Subcutaneous adipose tissue (tissue), 4 donors: ENCODE data around the gene LHX3. TPM values are rescaled to one million over a fixed set of nuclear protein-coding genes. Genes with fewer than 3 reads are reported as not detected.

Source experiments
- total RNA-seq, 4 donors: library from RNA; depleted of rRNA; stranded (reverse); fragments of >200 nt; gene quantifications; one replicate each; pipeline ENCODE4 v1.1.0, GENCODE V29; 2016
- TF ChIP-seq, protein P1 (sequence below): fragments of 450-650 bp; IDR thresholded peaks from one replicate; pipeline ENCODE4 v1.5.1; 2016; ENCODE audit warnings: low read depth, mild to moderate bottlenecking, control low read depth, antibody characterized with exemption, moderate library complexity

The LHX3 gene
- total RNA-seq, 4 donors from 2014 or later = not detected

GRCh38 chr9:136175616-136176197, 29.2 kb downstream of the LHX3 start:
- TF ChIP-seq, protein P1, sequence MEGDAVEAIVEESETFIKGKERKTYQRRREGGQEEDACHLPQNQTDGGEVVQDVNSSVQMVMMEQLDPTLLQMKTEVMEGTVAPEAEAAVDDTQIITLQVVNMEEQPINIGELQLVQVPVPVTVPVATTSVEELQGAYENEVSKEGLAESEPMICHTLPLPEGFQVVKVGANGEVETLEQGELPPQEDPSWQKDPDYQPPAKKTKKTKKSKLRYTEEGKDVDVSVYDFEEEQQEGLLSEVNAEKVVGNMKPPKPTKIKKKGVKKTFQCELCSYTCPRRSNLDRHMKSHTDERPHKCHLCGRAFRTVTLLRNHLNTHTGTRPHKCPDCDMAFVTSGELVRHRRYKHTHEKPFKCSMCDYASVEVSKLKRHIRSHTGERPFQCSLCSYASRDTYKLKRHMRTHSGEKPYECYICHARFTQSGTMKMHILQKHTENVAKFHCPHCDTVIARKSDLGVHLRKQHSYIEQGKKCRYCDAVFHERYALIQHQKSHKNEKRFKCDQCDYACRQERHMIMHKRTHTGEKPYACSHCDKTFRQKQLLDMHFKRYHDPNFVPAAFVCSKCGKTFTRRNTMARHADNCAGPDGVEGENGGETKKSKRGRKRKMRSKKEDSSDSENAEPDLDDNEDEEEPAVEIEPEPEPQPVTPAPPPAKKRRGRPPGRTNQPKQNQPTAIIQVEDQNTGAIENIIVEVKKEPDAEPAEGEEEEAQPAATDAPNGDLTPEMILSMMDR = no peak

GRCh38 chr9:136174779-136175615, 29.9 kb downstream of the LHX3 start:
- TF ChIP-seq, protein P1 = no peak

DNA sequence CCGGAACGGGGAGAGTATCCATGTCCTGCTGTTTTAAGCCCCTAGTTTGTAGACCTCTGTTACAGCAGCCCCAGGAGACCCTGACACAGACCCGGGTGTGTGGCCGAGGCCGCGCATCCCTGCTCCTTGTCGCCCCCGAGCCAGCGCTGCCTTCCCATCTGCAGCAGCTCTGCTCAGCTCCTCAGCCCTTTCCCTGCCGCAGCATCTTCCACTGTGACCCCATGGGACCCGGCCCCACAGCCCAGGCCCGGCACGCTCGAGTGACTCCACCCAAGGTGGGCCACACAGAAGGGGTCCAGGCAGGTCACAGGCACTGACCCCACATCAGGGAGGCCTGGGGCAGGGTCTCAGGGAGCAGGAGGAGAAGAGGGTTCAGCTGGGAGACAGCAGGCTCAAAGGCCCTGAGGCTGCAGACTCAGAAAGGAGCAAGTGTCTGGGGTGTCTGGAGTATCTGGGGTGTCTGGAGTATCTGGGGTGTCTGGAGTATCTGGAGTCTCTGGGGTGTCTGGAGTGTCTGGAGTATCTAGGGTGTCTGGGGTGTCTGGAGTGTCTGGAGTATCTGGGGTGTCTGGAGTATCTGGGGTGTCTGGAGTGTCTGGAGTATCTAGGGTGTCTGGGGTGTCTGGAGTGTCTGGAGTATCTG, 31.2 kb downstream of the LHX3 start:
- TF ChIP-seq, protein P1 = no peak

GRCh38 chr9:136172412-136173079, 32.4 kb downstream of the LHX3 start:
- TF ChIP-seq, protein P1 = no peak

GRCh38 chr9:136171801-136172411, 33.0 kb downstream of the LHX3 start:
- TF ChIP-seq, protein P1 = no peak

DNA sequence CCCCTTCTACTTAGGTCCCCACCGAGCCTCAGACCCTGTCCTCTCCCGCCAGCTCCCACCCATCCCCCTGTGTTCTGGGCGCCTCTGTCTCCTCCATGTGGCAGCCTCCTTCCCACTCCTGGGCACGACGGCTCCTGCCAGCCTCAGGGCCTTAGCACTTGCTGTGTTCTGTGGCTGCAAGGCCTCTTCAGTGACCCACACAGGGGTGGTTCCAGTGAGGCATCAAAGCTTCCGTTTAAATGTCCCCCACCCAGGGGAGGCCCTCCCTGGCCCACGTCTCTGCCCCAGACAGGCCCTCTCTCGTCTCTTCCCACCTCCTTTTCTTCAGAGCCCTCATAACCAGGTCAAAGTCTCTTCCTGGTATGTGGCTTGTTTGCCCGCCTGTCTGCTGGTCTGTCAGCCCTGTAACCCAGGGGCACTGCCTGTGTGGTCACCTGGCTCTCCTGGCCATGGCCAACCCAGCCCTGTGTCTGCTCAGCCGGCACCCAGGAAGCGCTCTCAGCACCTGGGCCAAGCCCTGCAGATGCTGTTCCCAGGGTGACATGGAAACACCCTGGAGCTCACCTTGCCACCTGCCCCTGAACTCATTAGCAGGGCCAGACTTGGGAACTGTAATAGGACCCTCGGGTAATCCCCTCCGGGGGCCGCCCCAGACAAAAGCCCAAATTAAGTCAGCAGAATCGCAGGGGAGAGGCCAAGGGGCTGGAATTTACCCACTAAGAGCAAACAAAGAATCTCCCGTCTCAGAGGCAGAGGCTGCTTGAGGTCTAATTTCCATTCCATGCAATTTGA, 33.7 kb downstream of the LHX3 start:
- TF ChIP-seq, protein P1 = no peak
